Ovary (tissue), 9 donors: ENCODE data around the gene SLC35B3. TPM values are rescaled to one million over a fixed set of nuclear protein-coding genes. Genes with fewer than 3 reads are reported as not detected.
"Not testable (repeated sequence)": the region's sequence is repeated elsewhere in the genome, so short reads cannot be mapped to it uniquely, and the experiment has no call there.

ENCODE experiments used
- DNase-seq, 5 donors: peaks; one replicate each; pipeline ENCODE4 v3.0.0-alpha.2; 2019 to 2020
- H3K27ac ChIP-seq, 2 donors: fragments of 200-600 bp; one replicate each; pipeline versions ENCODE4 v1.5.1 to v1.8.0; 2019 to 2022
- H3K27me3 ChIP-seq: fragments of 200-600 bp; one replicate; pipeline ENCODE4 v1.8.0; 2022
- H3K36me3 ChIP-seq: fragments of 200-600 bp; sonication (generic); one replicate; pipeline ENCODE4 v1.5.1; 2019
- H3K4me1 ChIP-seq: one replicate; pipeline ENCODE4 v1.8.1; 2013; ENCODE audit warnings: mild to moderate bottlenecking, moderate library complexity; ENCODE audit not compliant: insufficient read depth
- H3K4me3 ChIP-seq: fragments of 200-600 bp; sonication (generic); one replicate; pipeline ENCODE4 v1.5.1; 2017
- H3K9me3 ChIP-seq, 2 donors: fragments of 200-600 bp in 1 of 2; sonication (generic) in 1 of 2; one replicate each; pipeline versions ENCODE4 v1.5.1 to v1.8.1; 2013 to 2019; ENCODE audit warnings: mild to moderate bottlenecking in 1 of 2, moderate library complexity in 1 of 2
- EP300 ChIP-seq: sonication (generic); formaldehyde crosslinking; IDR thresholded peaks from one replicate; pipeline ENCODE4 v1.6.1; 2017; ENCODE audit warnings: antibody characterized with exemption
- POLR2A ChIP-seq: fragments of 450-650 bp; IDR thresholded peaks from one replicate; pipeline ENCODE4 v1.6.1; 2017; ENCODE audit warnings: antibody characterized with exemption, mild to moderate bottlenecking, moderate library complexity
- WGBS, 3 donors: extraction: QIAGEN DNeasy Blood & Tissue Kit in 1 of 3; methylation state at CpG; one replicate each; pipeline versions ENCODE4 v1.1.5 to v1.1.7; 2013 to 2017; 5-methylcytosine and 5-hydroxymethylcytosine counted together
- intact Hi-C, 4 donors: fragments of 100-400 bp; cut with DNase I; formaldehyde crosslinking; loops; one replicate each; pipeline versions ENCODE4 v1.11.0 to v1.15.1; 2022 to 2023
- polyA plus RNA-seq, 2 donors: library from polyadenylated mRNA; stranded (reverse); fragments of 200-250 nt in 1 of 2; fragments of 350-450 nt in 1 of 2; fragmentation: Illumina TruSeq in 1 of 2; extraction: RNeasy Lipid Tissue Mini Kit (QIAGEN cat#74804) in 1 of 2; gene quantifications; one replicate each; pipeline ENCODE4 v1.2.3, GENCODE V29; 2013 to 2014
- total RNA-seq, 7 donors: library from RNA; depleted of rRNA in 2 of 7; stranded (reverse); fragments of >200 nt in 2 of 7; fragmentation: NEBNext Ultra II Directional in 3 of 7; extraction: Animal tissue kit (Norgen Biotek cat#: 25700) in 3 of 7; gene quantifications; one replicate each; pipeline versions ENCODE4 v1.1.0 to v1.2.4, GENCODE V29; 2016 to 2023
- TF ChIP-seq, protein P1 (sequence below), 3 donors: fragments of 450-650 bp in 2 of 3; fragments of 200-600 bp in 1 of 3; IDR thresholded peaks; one replicate each; pipeline versions ENCODE4 v1.5.1 to v1.8.0; 2016 to 2022; ENCODE audit warnings: antibody characterized with exemption in 3 of 3, mild to moderate bottlenecking in 1 of 3
- donor health status: DM: no; HTN: no; CAD: no; lungs with moderate emphysema.
- donor health status: DM: no; HTN: no; CAD: no.
- donor health status: Bipolar disorder and iron deficiency.
- donor health status: DM: yes; HTN: yes; CAD: no.
- donor health status: DM: no; HTN: no; CAD: no.
- donor health status: DM: yes; HTN: yes; CAD: no.

The SLC35B3 gene
- total and polyA plus RNA-seq, 9 donors = 4.6 to 15.5 (median 9.9) TPM

DNA sequence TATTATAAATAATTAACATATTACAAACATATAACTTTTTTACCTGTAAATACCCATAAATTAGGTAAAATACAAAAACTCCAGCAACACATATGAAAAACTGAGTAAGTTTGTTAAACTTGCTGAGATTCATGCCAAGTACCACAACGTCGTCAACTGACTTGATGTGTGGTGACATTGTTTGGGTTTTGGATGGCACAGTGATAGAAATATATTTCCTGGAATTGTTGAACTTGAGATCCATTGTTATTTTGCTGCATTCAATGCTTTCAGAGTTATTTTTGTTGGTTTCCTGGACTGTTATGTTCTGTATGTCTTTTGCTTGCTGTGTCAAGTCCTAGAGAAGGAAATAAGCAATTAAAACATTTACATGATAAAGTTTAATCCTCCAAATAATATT lies 5.5 kb downstream of the SLC35B3 start:
- no peaks in the 10 kb centered on the region for H3K27me3 ChIP-seq
- H3K27ac ChIP-seq = no peak overlapping the region
- H3K4me1 ChIP-seq = peaks cover 3% of the 10 kb centered on the region
- H3K4me3 ChIP-seq = no peak overlapping the region
- no peaks in the 10 kb centered on the region for H3K9me3 ChIP-seq
- no peaks in the 10 kb centered on the region for H3K36me3 ChIP-seq
- WGBS, 3 donors = 87 to 94% (median 90%) methylated on average over 2 of the region's 2 CpGs
- DNase-seq = no peak
- intact Hi-C loops = loop anchor here in 1 of 4 donors (10.0 kb wide), 1 partner anchor 1115 kb away; the partner anchor contains the start of gene SSR1
- TF ChIP-seq EP300 = no peak
- TF ChIP-seq, protein P1, sequence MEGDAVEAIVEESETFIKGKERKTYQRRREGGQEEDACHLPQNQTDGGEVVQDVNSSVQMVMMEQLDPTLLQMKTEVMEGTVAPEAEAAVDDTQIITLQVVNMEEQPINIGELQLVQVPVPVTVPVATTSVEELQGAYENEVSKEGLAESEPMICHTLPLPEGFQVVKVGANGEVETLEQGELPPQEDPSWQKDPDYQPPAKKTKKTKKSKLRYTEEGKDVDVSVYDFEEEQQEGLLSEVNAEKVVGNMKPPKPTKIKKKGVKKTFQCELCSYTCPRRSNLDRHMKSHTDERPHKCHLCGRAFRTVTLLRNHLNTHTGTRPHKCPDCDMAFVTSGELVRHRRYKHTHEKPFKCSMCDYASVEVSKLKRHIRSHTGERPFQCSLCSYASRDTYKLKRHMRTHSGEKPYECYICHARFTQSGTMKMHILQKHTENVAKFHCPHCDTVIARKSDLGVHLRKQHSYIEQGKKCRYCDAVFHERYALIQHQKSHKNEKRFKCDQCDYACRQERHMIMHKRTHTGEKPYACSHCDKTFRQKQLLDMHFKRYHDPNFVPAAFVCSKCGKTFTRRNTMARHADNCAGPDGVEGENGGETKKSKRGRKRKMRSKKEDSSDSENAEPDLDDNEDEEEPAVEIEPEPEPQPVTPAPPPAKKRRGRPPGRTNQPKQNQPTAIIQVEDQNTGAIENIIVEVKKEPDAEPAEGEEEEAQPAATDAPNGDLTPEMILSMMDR (IDR thresholded peaks at IDR 0.05) = no peak
- no peak for TF ChIP-seq POLR2A

DNA sequence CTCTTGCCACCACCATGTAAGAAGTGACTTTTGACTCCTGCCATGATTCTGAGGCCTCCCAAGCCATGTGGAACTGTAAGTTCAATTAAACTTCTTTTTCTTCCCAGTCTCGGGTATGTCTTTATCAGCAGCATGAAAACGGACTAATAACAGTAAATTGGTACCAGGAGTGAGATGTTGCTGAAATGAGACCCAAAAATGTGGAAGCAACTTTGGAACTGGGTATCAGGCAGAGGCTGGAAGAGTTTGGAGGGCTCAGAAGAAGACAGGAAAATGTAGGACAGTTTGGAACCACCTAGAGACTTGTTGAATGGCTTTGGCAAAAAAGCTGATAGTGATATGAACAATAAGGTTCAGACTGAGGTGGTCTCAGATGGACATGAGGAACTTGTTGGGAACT lies 8.8 kb downstream of the SLC35B3 start:
- not testable (repeated sequence) for H3K9me3 ChIP-seq

DNA sequence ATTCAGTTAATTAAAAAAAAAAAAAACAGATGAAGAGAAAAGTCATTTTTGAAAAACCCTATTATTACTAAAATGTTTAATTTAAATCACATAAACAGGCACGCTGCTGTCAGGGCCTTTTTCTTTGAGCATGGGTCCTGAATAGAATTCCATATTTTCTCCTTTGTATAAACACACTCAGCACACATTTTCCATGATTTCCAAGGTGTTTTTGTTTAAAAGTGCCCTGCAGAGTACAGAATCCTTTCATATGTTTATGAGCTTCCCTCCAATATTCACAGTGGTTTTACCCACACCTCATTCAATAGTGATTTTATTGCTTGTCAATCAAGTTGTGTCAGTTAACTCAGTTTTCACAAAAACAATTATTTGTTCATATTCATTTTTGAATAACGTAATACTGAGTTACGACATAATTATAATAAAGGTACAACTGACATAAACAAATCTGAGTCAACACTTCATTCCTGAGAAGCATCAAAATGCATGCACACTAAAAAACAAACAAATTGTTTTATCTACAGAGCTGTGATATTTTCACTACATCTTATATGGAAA lies 15.2 kb downstream of the SLC35B3 start:
- no peaks in the 10 kb centered on the region for H3K4me1 ChIP-seq
- H3K36me3 ChIP-seq = no peaks in the 10 kb centered on the region
- WGBS, 3 donors = 89 to 93% (median 91%) methylated on average over 3 of the region's 3 CpGs
- no peaks in the 10 kb centered on the region for H3K9me3 ChIP-seq
- intact Hi-C loops = no loop called here
- no peak for DNase-seq
- H3K27me3 ChIP-seq = no peaks in the 10 kb centered on the region
- TF ChIP-seq POLR2A (no peak), EP300 (no peak)
- TF ChIP-seq, protein P1 (IDR thresholded peaks at IDR 0.05) = no peak
- no peak overlapping the region for H3K27ac ChIP-seq
- H3K4me3 ChIP-seq = no peak overlapping the region

More for the DNA sequence above, 8.8 kb downstream of the SLC35B3 start:
- H3K27me3 ChIP-seq, H3K4me3 ChIP-seq, intact Hi-C loops, DNase-seq, H3K27ac ChIP-seq, H3K36me3 ChIP-seq, H3K4me1 ChIP-seq: not testable (repeated sequence)
- 94 to 97% (median 95%) methylated on average over 2 of the region's 2 CpGs for WGBS, 3 donors

DNA sequence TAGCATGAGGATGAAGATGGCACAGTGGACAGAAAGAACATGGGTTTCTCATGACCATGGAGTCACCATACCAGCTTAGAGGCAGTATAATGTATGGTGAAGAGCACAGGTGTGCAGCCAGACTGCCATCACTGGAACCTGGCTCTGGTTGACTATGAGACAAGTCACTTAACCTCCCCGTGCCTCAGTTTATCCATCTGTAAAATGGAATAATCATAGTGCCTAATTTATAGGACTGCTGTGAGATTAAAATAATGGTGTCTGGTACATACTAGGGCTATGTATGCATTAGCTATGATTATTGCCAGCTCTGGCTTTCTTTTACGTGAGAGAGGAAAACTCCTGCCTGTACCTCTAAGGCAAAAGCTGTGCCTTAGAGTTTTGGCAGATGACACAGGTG lies 19.4 kb downstream of the SLC35B3 start:
- Histone ChIP-seq H3K9me3 (no peaks in the 10 kb centered on the region), H3K36me3 (no peaks in the 10 kb centered on the region), H3K4me1 (no peaks in the 10 kb centered on the region), H3K27me3 (no peaks in the 10 kb centered on the region), H3K27ac (no peak overlapping the region), H3K4me3 (no peak overlapping the region)
- TF ChIP-seq, protein P1 (IDR thresholded peaks at IDR 0.05) = no peak
- TF ChIP-seq EP300 (no peak), POLR2A (no peak)
- intact Hi-C loops = no loop called here
- 94 to 100% (median 97%) methylated on average over 2 of the region's 2 CpGs for WGBS, 3 donors
- DNase-seq = no peak

DNA sequence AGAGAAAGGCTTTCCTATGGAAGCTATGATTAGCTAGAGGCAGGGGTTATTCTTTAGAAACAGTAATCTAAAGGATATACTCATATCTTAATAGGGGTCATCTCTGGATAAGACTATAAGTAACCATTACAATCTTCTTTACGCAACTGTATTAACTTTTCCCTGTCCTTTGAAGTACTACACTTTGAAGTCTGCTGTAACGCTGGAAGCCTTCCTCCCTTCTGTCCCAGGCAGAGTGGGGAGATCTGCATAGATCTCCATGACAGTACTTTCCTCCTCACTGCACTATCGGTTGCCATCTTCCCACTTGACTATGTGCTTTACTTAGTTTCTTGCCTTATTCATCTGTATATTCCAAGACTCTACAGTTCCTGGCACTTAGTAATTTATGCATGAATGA lies 20.1 kb downstream of the SLC35B3 start:
- H3K4me1 ChIP-seq = no peaks in the 10 kb centered on the region
- 73 to 81% (median 80%) methylated on average over 3 of the region's 3 CpGs for WGBS, 3 donors
- TF ChIP-seq EP300 (no peak), POLR2A (no peak)
- TF ChIP-seq, protein P1 (IDR thresholded peaks at IDR 0.05) = no peak
- H3K27me3 ChIP-seq = no peaks in the 10 kb centered on the region
- intact Hi-C loops = no loop called here
- no peak for DNase-seq
- no peaks in the 10 kb centered on the region for H3K36me3 ChIP-seq
- no peaks in the 10 kb centered on the region for H3K9me3 ChIP-seq
- H3K4me3 ChIP-seq = no peak overlapping the region
- no peak overlapping the region for H3K27ac ChIP-seq
